Activated T-helper 1 cell treated with anti-CD3 and anti-CD28 coated beads, Interleukin-12 subunit alpha, Interleukin-12 subunit beta, Interleukin-2, Interleukin-4 antibody, amounts not matched to agents 30 ng/mL and 10 ng/mL and 1 ng/mL, durations not matched to agents 14 hours and 24 hours and 36 hours (primary cell): ENCODE measurements around the gene FAN1. TPM values are rescaled to one million over a fixed set of nuclear protein-coding genes. Genes with fewer than 3 reads are reported as not detected.
A peak's percentile ranks its signal among the peaks of the same experiment; 100 is the strongest.
"Not testable (repeated sequence)": the region's sequence is repeated elsewhere in the genome, so short reads cannot be mapped to it uniquely, and the experiment has no call there.

Source experiments
- DNase-seq: peaks from one replicate; pipeline ENCODE4 v3.0.0; 2021; ENCODE audit warnings: low spot score
- H3K27ac Mint-ChIP-seq: one replicate; pipeline ENCODE4 v1.8.0; 2021; ENCODE audit warnings: mild to moderate bottlenecking, mixed read lengths
- H3K27me3 Mint-ChIP-seq: one replicate; pipeline ENCODE4 v1.8.0; 2022; ENCODE audit warnings: mild to moderate bottlenecking, moderate library complexity, mixed read lengths; ENCODE audit not compliant: insufficient read depth
- H3K36me3 Mint-ChIP-seq: one replicate; pipeline ENCODE4 v1.8.0; 2021; ENCODE audit warnings: low read depth, mixed read lengths
- H3K4me1 Mint-ChIP-seq: one replicate; pipeline ENCODE4 v1.8.0; 2021; ENCODE audit warnings: low read depth, mixed read lengths
- H3K4me3 Mint-ChIP-seq: one replicate; pipeline ENCODE4 v1.8.0; 2021; ENCODE audit warnings: mild to moderate bottlenecking, moderate library complexity, mixed read lengths
- H3K9me3 Mint-ChIP-seq: one replicate; pipeline ENCODE4 v1.8.0; 2021; ENCODE audit warnings: mixed read lengths
- intact Hi-C: fragments of 100-400 bp; cut with micrococcal nuclease; formaldehyde crosslinking; loops from one replicate; pipeline ENCODE4 v1.15.1; 2024
- total RNA-seq: library from RNA; stranded (reverse); gene quantifications from 2 replicates; pipeline ENCODE4 v1.2.3, GENCODE V29; 2022

The FAN1 gene
- 26.5 and 27.7 TPM in 2 replicates for total RNA-seq

DNA sequence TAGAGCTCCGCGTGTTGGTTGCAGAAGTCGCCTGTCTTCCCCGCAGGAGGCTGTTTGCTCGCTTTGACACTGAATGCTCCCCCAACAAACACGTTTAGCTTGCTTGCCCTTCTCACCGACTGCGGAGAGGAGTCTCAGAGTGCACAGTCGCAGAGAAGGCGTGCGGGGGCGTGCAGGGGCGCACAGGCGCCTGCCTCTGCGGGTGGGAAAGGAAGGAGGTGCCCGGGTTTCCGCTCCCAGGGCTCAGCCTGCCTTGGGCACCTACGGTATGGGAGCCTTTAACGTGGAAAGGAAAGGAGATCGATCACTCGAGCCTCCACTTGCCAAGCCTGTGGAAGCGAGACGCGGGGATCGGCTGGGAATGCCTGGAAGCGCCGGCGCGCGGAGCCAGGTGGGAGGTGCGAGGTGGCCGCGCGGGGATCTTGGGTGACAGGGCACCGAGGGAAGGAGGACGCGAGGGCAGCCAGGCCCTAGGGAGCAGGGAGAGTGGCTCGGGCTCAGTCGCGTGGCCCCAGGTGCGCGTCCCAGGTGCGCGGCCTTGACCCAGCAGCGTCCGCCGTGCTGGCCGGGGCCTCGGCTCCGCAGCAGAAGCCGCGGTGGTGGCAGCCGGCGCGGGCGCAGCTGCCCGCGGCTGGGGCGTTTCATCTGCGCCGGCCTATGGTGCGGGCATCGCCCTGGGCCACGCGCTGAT lies at the start of gene FAN1:
TSS of gene FAN1 (plus strand) at position 419 of the 691 bp plus-strand sequence. CDS start 749 bp downstream, outside the sequence.
- Mint-ChIP-seq H3K27ac (peak within 1 kb of the TSS; percentile 84), H3K4me3 (peak within 1 kb of the TSS; percentile 93), H3K27me3 (no peaks in the 10 kb centered on the region), H3K9me3 (no peaks in the 10 kb centered on the region), H3K36me3 (peaks cover 22% of the 10 kb centered on the region), H3K4me1 (peaks cover 32% of the 10 kb centered on the region)
- intact Hi-C loops = loop anchor here (1.0 to 10.0 kb wide), 6 partner anchors 8 to 569 kb away; partner anchors contain the start of genes KLF13 and MTMR10
- DNase-seq = peak; percentile 72

DNA sequence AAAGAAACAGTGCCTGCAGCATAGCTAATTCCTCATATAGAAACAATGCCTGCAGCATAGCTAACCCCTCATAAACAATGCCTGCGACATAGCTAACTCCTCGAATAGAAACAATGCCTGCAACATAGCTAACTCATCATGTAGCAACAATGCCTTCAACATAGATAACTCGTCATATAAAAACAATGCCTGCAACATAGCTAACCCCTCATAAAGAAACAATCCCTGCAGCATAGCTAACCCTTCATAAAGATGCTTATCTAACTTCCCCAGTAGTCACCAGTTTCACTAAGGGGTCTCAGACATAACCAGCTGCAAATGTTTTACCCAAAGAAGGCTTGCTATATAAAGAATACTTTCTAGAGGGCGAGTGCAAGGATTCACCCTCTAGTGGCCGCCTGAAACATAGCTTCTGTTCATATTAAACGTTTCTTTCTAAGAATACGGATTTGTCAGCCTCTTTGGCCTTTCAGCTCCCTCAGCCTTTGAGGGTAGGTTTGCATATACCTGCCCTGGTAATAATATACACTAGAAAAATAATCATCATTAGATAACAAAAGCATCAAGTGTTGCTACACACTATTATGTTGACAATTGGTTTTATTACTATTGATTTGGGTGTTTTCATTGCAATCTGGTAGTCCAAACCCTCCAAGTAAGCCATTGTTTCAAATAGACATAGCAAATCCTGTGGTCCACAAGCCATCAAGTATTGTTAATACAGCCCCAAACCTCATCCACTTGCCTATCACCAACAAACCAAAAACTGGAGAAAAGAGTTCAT lies 44.4 kb upstream of the FAN1 start:
- H3K27me3 Mint-ChIP-seq = no peaks in the 10 kb centered on the region
- H3K4me1 Mint-ChIP-seq = peaks cover 10% of the 10 kb centered on the region
- peaks cover 9% of the 10 kb centered on the region for H3K36me3 Mint-ChIP-seq
- intact Hi-C loops = loop anchor here (10.0 kb wide), 1 partner anchor 266 kb away; no protein-coding TSS in a partner anchor
- no peak for DNase-seq
- no peak overlapping the region for H3K27ac Mint-ChIP-seq
- no peaks in the 10 kb centered on the region for H3K9me3 Mint-ChIP-seq
- no peak overlapping the region for H3K4me3 Mint-ChIP-seq

DNA sequence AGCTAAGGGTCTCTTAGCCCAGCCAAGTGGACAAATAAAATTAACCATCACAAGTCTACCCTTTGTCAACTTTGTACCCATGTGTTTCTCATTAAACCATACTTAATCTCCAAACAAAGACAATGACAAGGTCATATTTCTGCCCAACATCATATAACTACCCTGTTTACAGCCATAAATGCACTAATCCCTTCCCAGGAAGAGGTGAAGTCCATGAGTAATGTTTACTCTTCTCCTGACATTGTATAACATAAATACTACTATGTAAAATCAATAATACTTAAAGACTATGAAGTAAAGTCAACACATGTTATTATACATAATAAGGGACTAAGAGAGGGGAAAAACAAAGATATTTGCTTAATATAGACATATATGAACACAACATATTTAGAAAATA lies 38.5 kb upstream of the FAN1 start:
- no peak overlapping the region for H3K27ac Mint-ChIP-seq
- H3K4me3 Mint-ChIP-seq = no peak overlapping the region
- intact Hi-C loops = no loop called here
- no peaks in the 10 kb centered on the region for H3K4me1 Mint-ChIP-seq
- no peaks in the 10 kb centered on the region for H3K9me3 Mint-ChIP-seq
- DNase-seq = no peak
- H3K36me3 Mint-ChIP-seq = peaks cover 8% of the 10 kb centered on the region
- H3K27me3 Mint-ChIP-seq = no peaks in the 10 kb centered on the region

DNA sequence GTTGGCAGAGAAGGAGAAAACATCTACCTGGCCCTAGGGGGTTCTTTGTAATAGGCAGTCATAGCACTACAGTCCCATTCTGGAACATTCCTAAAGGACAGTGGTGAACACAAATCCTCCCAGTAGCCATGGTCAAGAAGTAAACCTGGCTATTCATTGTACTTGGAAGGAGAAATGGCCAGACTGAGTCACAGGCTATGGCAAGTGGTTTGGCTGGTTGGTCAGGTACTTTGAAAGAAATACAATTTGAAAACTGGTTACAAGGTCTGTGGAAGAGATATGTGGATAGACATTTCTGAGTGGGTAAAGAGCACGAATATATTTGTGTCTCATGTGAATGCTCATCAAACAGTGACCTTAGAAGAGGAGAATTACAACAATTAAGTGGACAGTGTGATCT lies 33.0 kb upstream of the FAN1 start:
- Mint-ChIP-seq H3K4me1 (peaks cover 10% of the 10 kb centered on the region), H3K27ac (no peak overlapping the region), H3K27me3 (no peaks in the 10 kb centered on the region), H3K4me3 (no peak overlapping the region), H3K9me3 (no peaks in the 10 kb centered on the region), H3K36me3 (peaks cover 11% of the 10 kb centered on the region)
- DNase-seq = no peak
- intact Hi-C loops = no loop called here

DNA sequence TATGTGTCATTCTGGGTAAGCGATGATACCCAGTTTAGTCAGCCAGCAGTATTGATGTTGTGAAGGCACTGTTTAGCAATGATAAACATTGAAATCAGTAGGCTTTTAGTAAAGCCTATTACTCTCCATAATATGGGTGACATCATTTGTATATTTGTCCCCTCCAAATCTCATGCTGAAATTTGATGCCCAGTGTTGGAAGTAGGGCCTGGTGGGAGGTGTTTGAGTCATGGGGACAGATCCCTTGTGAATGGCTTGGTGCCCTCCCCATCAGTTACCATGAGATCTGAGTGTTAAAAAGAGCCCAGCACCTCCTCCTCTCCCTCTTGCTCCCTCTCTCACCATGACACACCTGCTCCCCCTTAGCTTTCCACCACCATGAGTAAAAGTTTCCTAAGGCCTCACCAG lies 31.4 kb upstream of the FAN1 start:
- DNase-seq = no peak
- H3K36me3 Mint-ChIP-seq = peaks cover 12% of the 10 kb centered on the region
- no peaks in the 10 kb centered on the region for H3K9me3 Mint-ChIP-seq
- no peaks in the 10 kb centered on the region for H3K27me3 Mint-ChIP-seq
- intact Hi-C loops = no loop called here
- no peak overlapping the region for H3K4me3 Mint-ChIP-seq
- peaks cover 10% of the 10 kb centered on the region for H3K4me1 Mint-ChIP-seq
- H3K27ac Mint-ChIP-seq = peak overlapping the region; percentile 56

DNA sequence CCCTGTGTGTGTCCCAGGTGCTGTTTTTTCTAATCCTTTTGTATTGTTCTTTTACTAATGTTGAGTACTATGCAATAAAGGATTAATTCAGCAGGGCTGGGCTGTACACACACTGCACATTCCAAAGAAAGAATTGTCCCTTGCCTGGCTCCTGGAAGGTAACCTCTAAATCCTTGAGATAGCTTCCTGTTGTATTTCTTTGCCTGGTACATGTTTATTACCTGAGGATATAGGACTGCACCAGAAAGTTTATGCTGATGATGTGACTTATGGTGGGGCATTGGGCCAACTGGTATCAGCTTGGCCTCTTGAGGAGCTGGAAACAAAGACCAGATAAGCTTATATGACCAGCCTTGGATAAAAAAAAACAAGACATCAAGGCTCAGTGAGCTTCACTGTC lies 26.6 kb upstream of the FAN1 start:
- DNase-seq = no peak
- Mint-ChIP-seq H3K4me3 (no peak overlapping the region), H3K27me3 (no peaks in the 10 kb centered on the region), H3K9me3 (peaks cover 10% of the 10 kb centered on the region), H3K27ac (no peak overlapping the region), H3K36me3 (peaks cover 18% of the 10 kb centered on the region), H3K4me1 (peaks cover 7% of the 10 kb centered on the region)
- intact Hi-C loops = no loop called here

DNA sequence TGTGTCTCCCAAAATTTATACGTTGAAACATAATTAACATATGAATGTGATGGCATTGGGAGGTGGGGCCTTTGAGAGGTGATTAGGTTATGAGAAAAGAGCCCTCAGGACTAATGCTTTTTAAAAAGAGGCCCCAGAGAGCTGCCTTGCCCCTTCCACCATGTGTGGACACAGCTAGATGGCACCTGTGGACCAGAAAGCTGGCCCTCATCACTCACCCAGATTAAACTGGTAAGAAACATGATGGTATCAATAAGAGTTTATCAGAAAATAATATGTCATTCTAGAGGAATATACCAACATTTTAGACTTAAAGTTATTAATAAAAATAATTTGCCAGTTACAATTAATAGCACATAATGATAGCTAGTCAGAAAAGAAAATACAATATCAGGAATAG lies 25.2 kb upstream of the FAN1 start:
- H3K9me3 Mint-ChIP-seq = peaks cover 10% of the 10 kb centered on the region
- peaks cover 8% of the 10 kb centered on the region for H3K4me1 Mint-ChIP-seq
- DNase-seq = no peak
- intact Hi-C loops = no loop called here
- H3K36me3 Mint-ChIP-seq = peaks cover 22% of the 10 kb centered on the region
- no peak overlapping the region for H3K4me3 Mint-ChIP-seq
- no peak overlapping the region for H3K27ac Mint-ChIP-seq
- no peaks in the 10 kb centered on the region for H3K27me3 Mint-ChIP-seq

DNA sequence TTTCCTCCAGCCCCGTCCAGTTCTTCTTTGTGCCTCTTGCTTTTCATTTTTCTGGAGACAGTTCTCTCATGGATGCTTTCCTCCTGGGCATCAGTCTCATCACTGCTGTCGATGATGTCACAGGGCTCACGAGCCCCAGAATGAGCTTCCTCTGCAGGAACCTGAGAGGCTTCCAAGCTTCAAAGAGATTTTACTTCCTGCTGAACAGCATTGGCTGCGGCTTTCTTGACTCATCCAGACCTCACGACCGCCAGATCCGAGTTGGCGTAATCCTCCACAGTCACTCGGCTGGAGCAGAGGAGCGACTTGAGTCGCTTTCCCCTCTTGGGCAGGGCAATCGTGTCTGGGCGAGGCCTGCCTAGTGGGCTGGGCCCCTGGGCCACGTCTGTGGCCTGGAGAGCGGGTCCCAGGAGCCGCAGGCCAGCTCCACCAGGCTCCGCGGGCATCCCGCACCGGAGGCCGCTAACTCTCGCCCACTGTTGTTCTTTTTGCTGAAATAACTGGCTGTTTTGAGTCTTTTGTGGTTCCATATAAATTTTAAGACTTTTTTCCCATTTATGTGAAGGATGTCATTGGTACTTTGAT lies 20.8 kb upstream of the FAN1 start:
- Mint-ChIP-seq H3K27ac (no peak overlapping the region), H3K4me3 (no peak overlapping the region), H3K9me3 (peaks cover 10% of the 10 kb centered on the region), H3K36me3 (peaks cover 14% of the 10 kb centered on the region), H3K27me3 (no peaks in the 10 kb centered on the region), H3K4me1 (peaks cover 8% of the 10 kb centered on the region)
- DNase-seq = peak; percentile 33
- intact Hi-C loops = no loop called here

DNA sequence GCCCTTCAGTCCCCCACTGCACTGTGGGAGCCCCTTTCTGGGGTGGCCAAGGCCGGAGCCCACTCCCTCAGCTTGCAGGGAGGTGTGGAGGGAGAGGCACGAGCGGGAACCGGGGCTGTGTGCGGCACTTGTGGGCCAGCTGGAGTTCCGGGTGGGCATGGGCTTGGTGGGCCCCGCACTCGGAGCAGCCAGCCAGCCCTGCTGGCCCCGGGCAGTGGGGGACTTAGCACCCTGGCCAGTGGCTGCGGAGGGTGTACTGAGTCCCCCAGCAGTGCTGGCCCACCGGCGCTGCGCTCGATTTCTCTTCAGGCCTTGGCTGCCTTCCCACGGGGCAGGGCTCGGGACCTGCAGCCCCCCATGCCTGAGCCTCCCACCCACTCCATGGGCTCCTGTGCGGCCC lies 20.0 kb upstream of the FAN1 start:
- Mint-ChIP-seq H3K36me3 (peaks cover 14% of the 10 kb centered on the region), H3K9me3 (peaks cover 10% of the 10 kb centered on the region)
- H3K4me1 Mint-ChIP-seq, H3K4me3 Mint-ChIP-seq, H3K27ac Mint-ChIP-seq, intact Hi-C loops, H3K27me3 Mint-ChIP-seq, DNase-seq: not testable (repeated sequence)

DNA sequence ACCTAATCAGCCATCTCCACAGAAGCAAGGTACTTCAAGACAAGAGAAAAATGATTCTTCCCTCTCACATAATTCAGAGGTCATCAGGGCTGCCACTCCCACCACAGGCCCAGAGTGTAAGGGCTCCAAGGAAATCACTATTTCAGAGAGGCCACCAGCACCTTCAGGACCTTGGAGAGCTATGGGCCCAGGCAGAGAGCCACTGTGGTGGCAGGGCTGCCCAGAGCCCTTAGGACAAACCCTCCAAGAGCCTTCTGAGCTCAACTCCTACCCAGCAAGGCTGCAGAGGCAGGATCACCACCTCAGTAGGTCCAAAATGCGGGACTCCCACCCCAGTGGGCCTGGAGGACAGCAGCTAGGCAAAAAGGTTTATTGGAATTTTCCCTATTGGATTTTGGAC lies 17.9 kb upstream of the FAN1 start:
- intact Hi-C loops = no loop called here
- Mint-ChIP-seq H3K36me3 (peaks cover 5% of the 10 kb centered on the region), H3K4me1 (peaks cover 8% of the 10 kb centered on the region), H3K27ac (no peak overlapping the region), H3K27me3 (no peaks in the 10 kb centered on the region), H3K9me3 (no peaks in the 10 kb centered on the region), H3K4me3 (no peak overlapping the region)
- DNase-seq = no peak

DNA sequence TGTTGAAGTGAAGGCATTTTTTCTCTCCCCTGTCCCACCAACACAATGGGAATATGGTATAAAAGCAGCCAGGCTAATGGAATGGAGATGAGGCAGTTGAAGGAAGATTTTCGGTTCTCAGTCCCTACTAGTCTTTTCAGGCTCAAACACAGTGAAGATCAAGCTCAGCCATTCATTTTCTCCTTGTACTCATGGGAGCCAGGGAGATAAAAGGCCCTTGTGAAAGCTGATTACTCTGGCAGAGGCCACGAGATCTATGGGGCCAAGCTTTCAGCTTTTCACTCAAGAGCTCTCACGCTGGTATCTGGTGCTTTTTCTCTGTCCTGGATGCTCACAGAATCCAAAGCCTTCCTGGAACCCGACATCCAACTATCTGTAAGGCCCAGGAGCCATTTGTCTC lies 14.5 kb upstream of the FAN1 start:
- H3K9me3 Mint-ChIP-seq = no peaks in the 10 kb centered on the region
- H3K27me3 Mint-ChIP-seq = no peaks in the 10 kb centered on the region
- H3K27ac Mint-ChIP-seq = no peak overlapping the region
- no peak overlapping the region for H3K4me3 Mint-ChIP-seq
- peaks cover under 1% of the 10 kb centered on the region for H3K4me1 Mint-ChIP-seq
- peaks cover 3% of the 10 kb centered on the region for H3K36me3 Mint-ChIP-seq
- no peak for DNase-seq
- intact Hi-C loops = no loop called here

DNA sequence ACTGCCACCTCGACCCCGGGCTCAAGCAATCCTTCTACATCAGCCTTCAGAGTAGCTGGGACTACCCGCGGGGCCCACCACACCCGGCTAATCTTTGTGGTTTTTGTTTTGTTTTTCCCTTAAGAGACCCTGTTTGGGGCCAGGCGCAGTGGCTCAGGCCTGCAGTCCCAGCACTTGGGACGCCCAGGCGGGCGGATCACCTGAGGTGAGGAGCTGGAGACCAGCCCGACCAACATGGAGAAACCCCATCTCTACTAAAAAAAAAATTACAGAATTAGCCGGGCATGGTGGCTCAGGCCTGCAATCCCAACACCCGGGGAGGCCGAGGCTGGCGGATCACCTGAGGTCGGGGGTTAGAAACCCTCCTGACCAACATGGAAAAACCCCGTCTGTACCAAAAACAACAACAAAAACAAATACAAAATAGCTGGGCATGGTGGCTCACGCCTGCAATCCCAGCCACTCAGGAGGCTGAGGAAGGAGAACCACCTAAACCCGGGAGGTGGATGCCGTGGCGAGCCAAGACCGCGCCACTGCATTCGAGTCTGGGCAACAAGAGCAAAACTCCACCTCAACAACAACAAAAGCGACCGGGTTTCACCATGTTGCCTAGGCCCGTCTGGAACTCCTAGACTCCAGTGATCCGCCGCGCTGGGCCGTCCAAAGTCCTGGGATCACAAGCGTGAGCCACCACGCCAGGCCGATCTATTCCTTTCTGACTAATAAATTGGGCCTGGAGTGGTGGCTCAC lies 8.1 kb upstream of the FAN1 start:
- no peak overlapping the region for H3K4me3 Mint-ChIP-seq
- no peak for DNase-seq
- intact Hi-C loops = loop anchor here (1.0 kb wide), 1 partner anchor 8 kb away; the partner anchor contains the start of gene FAN1
- H3K9me3 Mint-ChIP-seq = no peaks in the 10 kb centered on the region
- H3K27ac Mint-ChIP-seq = no peak overlapping the region
- no peaks in the 10 kb centered on the region for H3K27me3 Mint-ChIP-seq
- H3K36me3 Mint-ChIP-seq = peaks cover 3% of the 10 kb centered on the region
- peaks cover 7% of the 10 kb centered on the region for H3K4me1 Mint-ChIP-seq
